GM12878 (cell line): Measurements from ENCODE around the gene ARL3.

Experiments used
- BCL3 ChIP-seq: IDR thresholded peaks from 2 replicates; pipeline ENCODE4 v1.6.1; 2011; ENCODE audit warnings: borderline replicate concordance, low read depth, mild to moderate bottlenecking, moderate library complexity, low read length; ENCODE audit not compliant: insufficient read depth, poor library complexity, severe bottlenecking
- CTCF ChIP-seq, 3 experiments: IDR thresholded peaks in 2 of 3; conservative IDR thresholded peaks in 1 of 3; 2 replicates each; pipeline ENCODE4 v1.5.1; 2011; ENCODE audit warnings: low read depth in 3 of 3, low read length in 3 of 3, mild to moderate bottlenecking in 3 of 3, control low read depth in 2 of 3, moderate library complexity in 2 of 3, inconsistent platforms in 1 of 3, mixed read lengths in 1 of 3; ENCODE audit not compliant: control insufficient read depth in 2 of 3, insufficient read depth in 1 of 3; ENCODE audit errors: extremely low read depth in 1 of 3
- EP300 ChIP-seq, 2 experiments: fragments of 150-350 bp in 1 of 2; IDR thresholded peaks; 2 replicates each; pipeline ENCODE4 v1.6.1; 2011 to 2012; ENCODE audit warnings: low read depth in 2 of 2, low read length in 2 of 2, borderline replicate concordance in 1 of 2, improper control_type of control experiment in 1 of 2, inconsistent platforms in 1 of 2; ENCODE audit not compliant: control insufficient read depth in 1 of 2
- IKZF1 ChIP-seq: fragments of 450-650 bp; conservative IDR thresholded peaks from 2 replicates; pipeline ENCODE4 v1.6.1; 2017; ENCODE audit warnings: antibody characterized with exemption, mild to moderate bottlenecking

GRCh38 chr10:102762401-102763015 is 48.3 kb upstream of the ARL3 start:
- no peak for TF ChIP-seq CTCF (IDR thresholded peaks at IDR 0.05 in 2 of 3, conservative IDR thresholded peaks at IDR 0.05 in 1 of 3; ENCODE audit: control insufficient read depth in 2 of 3, extremely low read depth in 1 of 3, insufficient read depth in 1 of 3, low read depth in 3 of 3, low read length in 3 of 3)
- no peak for TF ChIP-seq EP300 (IDR thresholded peaks at IDR 0.05; ENCODE audit: borderline replicate concordance in 1 of 2, control insufficient read depth in 1 of 2, low read depth in 2 of 2, low read length in 2 of 2)
- TF ChIP-seq IKZF1 = no peak
- no peak for TF ChIP-seq BCL3
